Stomach (tissue), 4 donors: ENCODE data around the gene DBF4.

Source experiments
- CTCF ChIP-seq, 7 experiments: fragments of 450-650 bp in 4 of 7; fragments of 200-600 bp in 3 of 7; sonication (generic) in 3 of 7; IDR thresholded peaks; one replicate each; pipeline ENCODE4 v1.5.1; 2016 to 2019; ENCODE audit warnings: antibody characterized with exemption in 7 of 7, control low read depth in 2 of 7, mild to moderate bottlenecking in 1 of 7
- POLR2A ChIP-seq, 4 donors: fragments of 450-650 bp; IDR thresholded peaks; one replicate each; pipeline ENCODE4 v1.6.1; 2016; ENCODE audit warnings: antibody characterized with exemption in 4 of 4, control low read depth in 2 of 4, mild to moderate bottlenecking in 1 of 4, moderate library complexity in 1 of 4
- POLR2AphosphoS5 ChIP-seq, 3 donors: sonication (generic); formaldehyde crosslinking; IDR thresholded peaks; one replicate each; pipeline ENCODE4 v1.6.1; 2016; ENCODE audit warnings: antibody characterized with exemption in 3 of 3

- TF ChIP-seq CTCF (IDR thresholded peaks at IDR 0.05): no peak
- TF ChIP-seq POLR2A (IDR thresholded peaks at IDR 0.05): no peak
- TF ChIP-seq POLR2AphosphoS5 (IDR thresholded peaks at IDR 0.05): no peak
Observed at GRCh38 chr7:87831097-87831496, 45.2 kb upstream of the DBF4 start.
